Erythroblast (primary cell): ENCODE data around the gene GRM5.

Experiments used
- GATA1 ChIP-seq: IDR thresholded peaks from 2 replicates; pipeline ENCODE4 v1.6.1; 2011; ENCODE audit warnings: low read depth, mild to moderate bottlenecking, control low read depth, low read length, moderate library complexity
- POLR2A ChIP-seq: IDR thresholded peaks from 2 replicates; pipeline ENCODE4 v1.6.1; 2011; ENCODE audit warnings: mild to moderate bottlenecking, low read length

DNA sequence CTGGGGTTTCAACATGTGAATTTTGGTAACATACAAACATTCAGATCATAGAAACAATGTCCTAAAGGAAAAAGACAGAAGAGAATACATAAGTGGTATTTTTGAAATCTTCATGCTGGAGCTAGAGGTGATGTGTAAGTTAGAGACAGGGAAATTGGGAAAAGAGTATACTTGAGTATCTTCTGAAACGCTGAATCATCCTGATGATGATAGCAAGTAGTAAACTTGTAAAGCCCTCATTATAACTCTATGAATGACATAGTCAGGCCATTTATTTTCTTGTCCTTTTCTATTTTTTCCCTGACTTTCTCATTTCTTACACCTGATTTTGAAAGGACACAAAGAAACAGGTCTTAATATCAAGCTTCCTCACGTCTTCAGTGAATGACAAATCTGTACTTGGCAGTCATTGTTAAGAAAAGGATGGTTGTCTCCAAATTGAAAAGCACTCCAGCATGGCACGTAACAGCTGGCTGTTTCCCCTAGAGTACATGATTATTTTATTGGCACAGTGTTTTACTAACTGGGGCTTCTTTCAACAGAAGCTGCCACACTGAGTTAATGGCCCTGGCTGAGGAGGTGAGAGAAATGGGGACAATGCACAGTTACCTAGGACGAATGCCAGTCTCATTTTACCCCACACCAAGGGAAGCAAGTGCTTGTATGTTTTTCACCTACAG, 587.5 kb downstream of the GRM5 start:
- no peak for TF ChIP-seq GATA1
- TF ChIP-seq POLR2A: no peak
